Liver (tissue), 3 donors: Measurements from ENCODE around the gene COL4A3.

Experiments
- GABPA ChIP-seq, 2 donors: IDR thresholded peaks in 1 of 2; conservative IDR thresholded peaks in 1 of 2; 2 replicates each; pipeline ENCODE4 v1.6.1; 2016; ENCODE audit warnings: antibody characterized with exemption in 2 of 2, mild to moderate bottlenecking in 1 of 2, moderate library complexity in 1 of 2
- RAD21 ChIP-seq, 2 donors: IDR thresholded peaks; 2 replicates each; pipeline ENCODE4 v1.6.1; 2016; ENCODE audit warnings: antibody characterized with exemption in 2 of 2, mild to moderate bottlenecking in 2 of 2
- YY1 ChIP-seq: IDR thresholded peaks from 2 replicates; pipeline ENCODE4 v1.6.1; 2016; ENCODE audit warnings: antibody characterized with exemption, mild to moderate bottlenecking
- TF ChIP-seq, protein P1 (sequence below): fragments of 150-350 bp; IDR thresholded peaks from 2 replicates; pipeline ENCODE4 v1.5.1; 2017; ENCODE audit warnings: improper control_type of control experiment, low read depth, low read length; ENCODE audit not compliant: missing input control
- TF ChIP-seq, protein P2 (sequence below): IDR thresholded peaks from 2 replicates; pipeline ENCODE4 v1.6.1; 2016; ENCODE audit warnings: antibody characterized with exemption
- TF ChIP-seq, protein P3 (sequence below): IDR thresholded peaks from 2 replicates; pipeline ENCODE4 v1.6.1; 2016; ENCODE audit warnings: antibody characterized with exemption
- donor health status: healthy.
- donor health status: healthy.

DNA sequence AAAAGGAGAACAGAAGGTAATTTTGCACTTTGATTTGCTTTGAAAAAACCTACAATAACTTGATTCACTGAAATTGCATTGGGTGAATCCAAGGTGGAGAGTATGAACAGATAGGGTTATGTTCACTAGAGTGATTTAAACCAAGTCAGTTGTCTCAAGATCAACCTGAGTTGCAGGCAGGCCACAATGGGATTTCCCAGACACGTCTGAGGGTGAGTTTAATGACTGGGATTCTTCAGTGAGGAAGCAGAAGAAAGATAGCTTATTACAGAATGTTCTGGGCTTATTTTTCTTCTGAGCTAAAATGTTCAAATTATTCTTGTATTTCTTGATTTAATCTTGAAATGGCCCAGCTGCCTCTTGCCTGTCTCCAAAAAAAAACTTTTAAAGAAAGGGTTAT, 20.5 kb upstream of the COL4A3 start:
- TF ChIP-seq, protein P1, sequence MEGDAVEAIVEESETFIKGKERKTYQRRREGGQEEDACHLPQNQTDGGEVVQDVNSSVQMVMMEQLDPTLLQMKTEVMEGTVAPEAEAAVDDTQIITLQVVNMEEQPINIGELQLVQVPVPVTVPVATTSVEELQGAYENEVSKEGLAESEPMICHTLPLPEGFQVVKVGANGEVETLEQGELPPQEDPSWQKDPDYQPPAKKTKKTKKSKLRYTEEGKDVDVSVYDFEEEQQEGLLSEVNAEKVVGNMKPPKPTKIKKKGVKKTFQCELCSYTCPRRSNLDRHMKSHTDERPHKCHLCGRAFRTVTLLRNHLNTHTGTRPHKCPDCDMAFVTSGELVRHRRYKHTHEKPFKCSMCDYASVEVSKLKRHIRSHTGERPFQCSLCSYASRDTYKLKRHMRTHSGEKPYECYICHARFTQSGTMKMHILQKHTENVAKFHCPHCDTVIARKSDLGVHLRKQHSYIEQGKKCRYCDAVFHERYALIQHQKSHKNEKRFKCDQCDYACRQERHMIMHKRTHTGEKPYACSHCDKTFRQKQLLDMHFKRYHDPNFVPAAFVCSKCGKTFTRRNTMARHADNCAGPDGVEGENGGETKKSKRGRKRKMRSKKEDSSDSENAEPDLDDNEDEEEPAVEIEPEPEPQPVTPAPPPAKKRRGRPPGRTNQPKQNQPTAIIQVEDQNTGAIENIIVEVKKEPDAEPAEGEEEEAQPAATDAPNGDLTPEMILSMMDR: no peak
- no peak for TF ChIP-seq GABPA (IDR thresholded peaks at IDR 0.05 in 1 of 2, conservative IDR thresholded peaks at IDR 0.05 in 1 of 2)
- TF ChIP-seq, protein P2, sequence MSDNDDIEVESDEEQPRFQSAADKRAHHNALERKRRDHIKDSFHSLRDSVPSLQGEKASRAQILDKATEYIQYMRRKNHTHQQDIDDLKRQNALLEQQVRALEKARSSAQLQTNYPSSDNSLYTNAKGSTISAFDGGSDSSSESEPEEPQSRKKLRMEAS: no peak
- TF ChIP-seq YY1: no peak
- TF ChIP-seq, protein P3, sequence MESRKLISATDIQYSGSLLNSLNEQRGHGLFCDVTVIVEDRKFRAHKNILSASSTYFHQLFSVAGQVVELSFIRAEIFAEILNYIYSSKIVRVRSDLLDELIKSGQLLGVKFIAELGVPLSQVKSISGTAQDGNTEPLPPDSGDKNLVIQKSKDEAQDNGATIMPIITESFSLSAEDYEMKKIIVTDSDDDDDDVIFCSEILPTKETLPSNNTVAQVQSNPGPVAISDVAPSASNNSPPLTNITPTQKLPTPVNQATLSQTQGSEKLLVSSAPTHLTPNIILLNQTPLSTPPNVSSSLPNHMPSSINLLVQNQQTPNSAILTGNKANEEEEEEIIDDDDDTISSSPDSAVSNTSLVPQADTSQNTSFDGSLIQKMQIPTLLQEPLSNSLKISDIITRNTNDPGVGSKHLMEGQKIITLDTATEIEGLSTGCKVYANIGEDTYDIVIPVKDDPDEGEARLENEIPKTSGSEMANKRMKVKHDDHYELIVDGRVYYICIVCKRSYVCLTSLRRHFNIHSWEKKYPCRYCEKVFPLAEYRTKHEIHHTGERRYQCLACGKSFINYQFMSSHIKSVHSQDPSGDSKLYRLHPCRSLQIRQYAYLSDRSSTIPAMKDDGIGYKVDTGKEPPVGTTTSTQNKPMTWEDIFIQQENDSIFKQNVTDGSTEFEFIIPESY: no peak
- TF ChIP-seq RAD21 (IDR thresholded peaks at IDR 0.05): no peak
